ENCODE measurements around the gene INHBE. TPM values are rescaled to one million over a fixed set of nuclear protein-coding genes. Genes with fewer than 3 reads are reported as not detected.
"Not testable (repeated sequence)": the region's sequence is repeated elsewhere in the genome, so short reads cannot be mapped to it uniquely, and the experiment has no call there.

INHBE gene
- total RNA-seq, 1 experiment from 2014 or later, result 16.1 TPM

DNA sequence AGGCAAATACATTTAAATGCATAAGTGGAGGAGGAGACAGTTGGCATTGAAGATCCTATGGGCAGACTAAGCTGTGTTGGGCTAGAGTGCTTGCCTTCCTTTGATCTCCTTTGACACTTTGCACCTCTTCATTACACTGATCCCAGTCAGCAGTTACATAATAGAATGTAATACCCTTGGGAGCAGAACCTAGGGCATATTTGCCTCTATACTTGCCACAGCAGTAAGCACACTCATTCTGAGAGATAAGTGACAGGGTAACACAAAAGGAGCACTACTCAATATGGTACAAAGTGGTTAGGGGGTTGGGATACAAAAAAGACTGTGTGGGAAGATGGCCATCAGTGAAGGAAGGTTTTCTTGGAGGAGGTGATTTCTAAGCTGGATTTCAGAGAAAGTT, 41.7 kb downstream of the INHBE start:
- DNase-seq (ENCODE audit: low spot score), result no peak

DNA sequence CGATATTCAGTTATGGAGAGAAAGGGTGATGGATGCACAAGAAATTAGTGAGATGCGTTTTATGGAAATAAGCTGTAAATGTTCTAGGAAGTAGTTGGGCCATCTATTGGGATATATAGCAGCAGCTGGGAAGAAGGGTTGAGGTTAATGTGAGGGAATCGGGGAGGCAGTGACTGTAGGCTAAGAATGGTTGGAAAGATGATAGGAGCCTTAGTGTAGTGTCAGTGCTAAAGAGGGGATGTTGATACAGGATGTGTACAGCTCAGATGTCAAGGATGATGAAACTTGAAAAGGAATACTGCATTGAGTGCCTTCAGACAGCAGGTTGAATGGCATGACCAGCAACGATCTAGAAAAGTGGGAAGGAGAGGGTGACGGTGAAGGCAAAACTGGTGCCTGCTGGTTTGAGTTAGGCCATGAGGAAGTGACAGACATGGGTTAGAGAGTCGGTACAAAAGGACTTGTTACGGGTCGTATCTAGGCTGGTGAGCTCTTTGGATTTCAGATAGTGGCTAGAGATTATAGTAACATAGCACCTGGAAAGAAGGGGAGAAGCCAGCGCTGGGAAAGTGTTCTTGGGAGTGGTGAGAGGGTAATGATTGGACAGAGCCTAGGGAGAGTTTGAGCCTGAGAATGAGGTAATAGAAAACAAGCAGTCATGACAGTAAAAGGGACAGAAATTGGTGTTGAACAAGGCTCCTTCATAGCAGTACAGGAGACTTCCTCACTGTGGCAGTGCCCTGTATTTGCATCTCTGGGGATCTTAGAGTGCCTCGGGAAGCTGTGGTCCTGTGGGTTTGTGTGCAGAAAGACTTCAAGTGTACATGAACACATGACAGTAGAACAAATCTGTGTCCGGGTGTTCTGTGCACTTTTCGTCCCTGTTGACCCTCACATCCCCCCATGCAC, 42.4 kb downstream of the INHBE start:
- no peak for DNase-seq (ENCODE audit: low spot score)

DNA sequence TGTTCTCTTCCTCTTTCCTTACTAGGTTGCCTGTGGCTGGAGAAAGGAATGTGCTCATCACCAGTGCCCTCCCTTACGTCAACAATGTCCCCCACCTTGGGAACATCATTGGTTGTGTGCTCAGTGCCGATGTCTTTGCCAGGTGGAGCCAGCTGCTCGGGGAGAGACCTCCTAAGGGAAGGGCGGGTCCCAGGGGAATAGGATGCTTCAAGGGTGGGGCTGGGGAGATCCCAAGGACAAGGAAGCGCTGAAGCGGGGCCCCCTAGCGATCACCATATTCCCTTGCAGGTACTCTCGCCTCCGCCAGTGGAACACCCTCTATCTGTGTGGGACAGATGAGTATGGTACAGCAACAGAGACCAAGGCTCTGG, 43.0 kb downstream of the INHBE start:
- no peak for DNase-seq (ENCODE audit: low spot score)

DNA sequence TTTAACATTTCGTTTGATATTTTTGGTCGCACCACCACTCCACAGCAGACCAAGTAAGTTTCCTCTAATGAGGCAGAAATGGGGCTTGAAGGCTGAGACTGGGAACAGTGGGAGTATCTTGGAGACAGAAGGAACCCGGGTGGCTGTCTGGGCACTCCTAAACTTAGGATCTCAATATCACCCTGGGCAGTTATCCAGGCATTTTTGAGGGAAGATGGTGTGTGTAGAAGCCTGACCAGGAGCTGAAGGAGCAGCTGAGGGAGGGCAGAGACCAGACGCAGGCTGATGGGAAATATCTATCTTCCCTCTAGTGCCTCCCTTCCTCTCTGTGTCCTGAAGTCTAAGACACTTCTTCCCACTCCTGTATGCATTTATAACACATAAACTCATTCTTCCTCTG, 43.5 kb downstream of the INHBE start:
- DNase-seq (ENCODE audit: low spot score), result no peak

DNA sequence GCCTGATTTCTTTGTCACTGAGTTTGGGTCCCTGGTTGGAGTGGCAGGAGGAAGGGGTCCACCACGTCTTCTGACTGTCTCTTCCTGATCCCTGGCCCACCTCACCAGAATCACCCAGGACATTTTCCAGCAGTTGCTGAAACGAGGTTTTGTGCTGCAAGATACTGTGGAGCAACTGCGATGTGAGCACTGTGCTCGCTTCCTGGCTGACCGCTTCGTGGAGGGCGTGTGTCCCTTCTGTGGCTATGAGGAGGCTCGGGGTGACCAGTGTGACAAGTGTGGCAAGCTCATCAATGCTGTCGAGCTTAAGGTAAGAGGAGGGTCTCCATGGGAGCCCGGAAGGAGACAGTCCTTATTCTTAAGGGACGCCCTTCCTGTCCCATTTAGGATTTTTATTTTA, 45.1 kb downstream of the INHBE start:
- no peak for DNase-seq (ENCODE audit: low spot score)

DNA sequence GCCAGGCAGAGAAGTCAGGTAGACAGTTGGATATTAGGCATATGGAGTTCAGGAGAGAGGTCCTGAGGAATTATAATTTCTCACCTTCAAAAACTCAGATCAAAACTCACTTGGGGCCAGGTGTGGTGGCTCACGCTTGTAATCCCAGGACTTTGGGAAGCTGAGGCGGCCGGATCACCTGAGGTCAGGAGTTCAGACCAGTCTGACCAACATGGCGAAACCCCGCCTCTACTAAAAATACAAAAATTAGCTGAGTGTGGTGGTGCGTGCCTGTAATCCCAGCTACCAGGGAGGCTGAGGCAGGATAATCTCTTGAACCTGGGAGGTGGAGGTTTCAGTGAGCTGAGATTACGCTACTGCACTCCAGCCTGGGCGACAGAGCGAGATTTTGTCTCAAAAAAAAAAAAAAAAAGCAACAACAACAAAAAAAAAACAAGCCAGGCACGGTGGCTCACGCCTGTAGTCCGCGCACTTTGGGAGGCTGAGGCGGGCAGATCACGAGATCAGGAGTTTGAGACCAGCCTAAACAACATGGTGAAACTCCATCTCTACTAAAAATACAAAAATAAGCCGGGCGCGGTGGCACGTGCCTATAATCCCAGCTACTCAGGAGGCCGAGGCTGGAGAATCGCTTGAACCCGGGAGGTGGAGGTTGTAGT, 47.3 kb downstream of the INHBE start:
- not testable (repeated sequence) for DNase-seq (ENCODE audit: low spot score)

DNA sequence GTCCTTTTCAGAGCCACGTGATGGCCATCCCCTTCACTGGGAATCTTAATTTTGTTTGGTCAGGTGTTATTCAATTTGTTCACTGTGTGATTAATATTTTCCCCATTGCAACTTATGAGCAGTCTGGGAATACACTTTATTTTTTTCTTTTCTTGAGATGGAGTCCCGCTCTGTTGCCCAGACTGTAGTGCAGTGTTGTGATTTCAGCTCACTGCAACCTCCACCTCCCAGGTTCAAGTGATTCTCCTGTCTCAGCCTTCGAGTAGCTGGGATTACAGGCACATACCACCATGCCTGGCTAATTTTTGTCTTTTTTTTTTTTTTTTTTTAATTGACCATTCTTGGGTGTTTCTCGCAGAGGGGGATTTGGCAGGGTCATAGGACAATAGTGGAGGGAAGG, 51.4 kb downstream of the INHBE start:
- DNase-seq (ENCODE audit: low spot score), result not testable (repeated sequence)

Other genes with a start within 250 kb of the INHBE start
- gene NXPH4, start 238.5 kb upstream of the INHBE start, total RNA-seq (2014; rRNA removed; shearing (Covaris generic)), result 5.6 and 10.7 TPM in 2 replicates
- gene SHMT2, start 225.6 kb upstream of the INHBE start, total RNA-seq (2014; rRNA removed; shearing (Covaris generic)), result 250 and 269 TPM in 2 replicates
- gene STAC3, start 204.1 kb upstream of the INHBE start, total RNA-seq (2014; rRNA removed; shearing (Covaris generic)), result not detected in 2 replicates
- 9.5 and 12.3 TPM in 2 replicates for gene R3HDM2, start 24.3 kb upstream of the INHBE start, total RNA-seq (2014; rRNA removed; shearing (Covaris generic))
- gene INHBC, start 20.5 kb upstream of the INHBE start, total RNA-seq (2014; rRNA removed; shearing (Covaris generic)), result not detected in 2 replicates
- gene GLI1, start 4.5 kb downstream of the INHBE start, total RNA-seq (2014; rRNA removed; shearing (Covaris generic)), result 5.7 and 6.3 TPM in 2 replicates
- not detected in 2 replicates for gene ARHGAP9, start 24.6 kb downstream of the INHBE start, total RNA-seq (2014; rRNA removed; shearing (Covaris generic))
- 118 and 121 TPM in 2 replicates for gene MARS1, start 32.8 kb downstream of the INHBE start, total RNA-seq (2014; rRNA removed; shearing (Covaris generic))
- gene DDIT3, start 65.2 kb downstream of the INHBE start, total RNA-seq (2014; rRNA removed; shearing (Covaris generic)), result 43.2 and 50.1 TPM in 2 replicates
- gene MBD6, start 67.5 kb downstream of the INHBE start, total RNA-seq (2014; rRNA removed; shearing (Covaris generic)), result 1.5 and 3.1 TPM in 2 replicates
- gene DCTN2, start 91.9 kb downstream of the INHBE start, total RNA-seq (2014; rRNA removed; shearing (Covaris generic)), result 76.6 and 109 TPM in 2 replicates
- 0.27 TPM in 1 of 2 replicates, not detected in the other for gene KIF5A, start 94.7 kb downstream of the INHBE start, total RNA-seq (2014; rRNA removed; shearing (Covaris generic))
- gene PIP4K2C, start 135.9 kb downstream of the INHBE start, total RNA-seq (2014; rRNA removed; shearing (Covaris generic)), result 24.4 and 27.2 TPM in 2 replicates
- 7.3 and 10.7 TPM in 2 replicates for gene DTX3, start 149.5 kb downstream of the INHBE start, total RNA-seq (2014; rRNA removed; shearing (Covaris generic))
- gene ARHGEF25, start 156.1 kb downstream of the INHBE start, total RNA-seq (2014; rRNA removed; shearing (Covaris generic)), result 8.5 and 11.7 TPM in 2 replicates
- 64.3 and 77.3 TPM in 2 replicates for gene B4GALNT1, start 177.9 kb downstream of the INHBE start, total RNA-seq (2014; rRNA removed; shearing (Covaris generic))
- gene OS9, start 238.8 kb downstream of the INHBE start, total RNA-seq (2014; rRNA removed; shearing (Covaris generic)), result 221 and 235 TPM in 2 replicates